Stimulated activated naive CD8-positive, alpha-beta T cell treated with anti-CD3 and anti-CD28 coated beads, Interleukin-15, Interleukin-2, amounts not matched to agents 100 U/mL and 50 U/mL, for 24 hours (primary cell): ENCODE measurements around the gene CEP70.

Experiments
- ATAC-seq: fragments of 150-1000 bp; cut with Tn5 transposase; one replicate; pipeline ENCODE4 v1.10.0; 2021
- DNase-seq: peaks from one replicate; pipeline ENCODE4 v3.0.0; 2021

CEP70 gene

GRCh38 chr3:138450704-138451424 is 143.2 kb downstream of the CEP70 start:
- ATAC-seq, result no peak
- DNase-seq, result no peak

- ATAC-seq, result no peak
Measured at GRCh38 chr3:138450181-138450580, 143.9 kb downstream of the CEP70 start.

GRCh38 chr3:138449490-138449889 is 144.6 kb downstream of the CEP70 start:
- ATAC-seq (no peak), DNase-seq (no peak)

More at GRCh38 chr3:138450181-138450580, 143.9 kb downstream of the CEP70 start:
- no peak for DNase-seq

- no peak for DNase-seq
- ATAC-seq, result no peak
Measured at GRCh38 chr3:138448631-138449030, 145.4 kb downstream of the CEP70 start.

- ATAC-seq (no peak), DNase-seq (no peak)
Measured at GRCh38 chr3:138445654-138446053, 148.4 kb downstream of the CEP70 start.

- DNase-seq (no peak), ATAC-seq (no peak)
Measured at GRCh38 chr3:138445236-138445635, 148.8 kb downstream of the CEP70 start.
